Erythroblast (primary cell): Measurements from ENCODE around the gene DAAM1.

ENCODE experiments used
- GATA1 ChIP-seq: IDR thresholded peaks from 2 replicates; pipeline ENCODE4 v1.6.1; 2011; ENCODE audit warnings: low read depth, mild to moderate bottlenecking, control low read depth, low read length, moderate library complexity
- POLR2A ChIP-seq: IDR thresholded peaks from 2 replicates; pipeline ENCODE4 v1.6.1; 2011; ENCODE audit warnings: mild to moderate bottlenecking, low read length

DNA sequence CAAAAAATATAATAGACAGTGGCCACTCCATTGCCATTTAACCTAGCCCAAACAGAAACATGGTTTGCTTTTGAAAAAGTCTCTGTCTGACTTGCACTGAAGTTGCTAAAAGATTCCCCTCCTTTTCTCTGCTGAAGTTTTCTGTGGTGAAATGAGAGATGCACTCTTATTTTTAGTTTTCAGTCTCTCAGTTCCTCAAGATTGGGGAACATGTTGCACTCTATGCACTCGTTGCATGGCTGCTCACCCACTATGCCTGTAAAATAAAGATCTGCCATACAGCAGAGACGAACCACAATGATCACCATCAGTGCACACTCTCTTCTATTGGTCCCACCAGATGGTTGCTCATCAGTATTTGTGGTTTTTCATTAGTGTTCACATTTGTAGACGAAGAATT, 13.1 kb upstream of the DAAM1 start:
- TF ChIP-seq POLR2A (no peak), GATA1 (no peak)
